Measurements from ENCODE around the gene CUEDC2. TPM values are rescaled to one million over a fixed set of nuclear protein-coding genes. Genes with fewer than 3 reads are reported as not detected.

CUEDC2 gene
- total RNA-seq, 1 donor from 2014 or later, result 118 TPM

DNA sequence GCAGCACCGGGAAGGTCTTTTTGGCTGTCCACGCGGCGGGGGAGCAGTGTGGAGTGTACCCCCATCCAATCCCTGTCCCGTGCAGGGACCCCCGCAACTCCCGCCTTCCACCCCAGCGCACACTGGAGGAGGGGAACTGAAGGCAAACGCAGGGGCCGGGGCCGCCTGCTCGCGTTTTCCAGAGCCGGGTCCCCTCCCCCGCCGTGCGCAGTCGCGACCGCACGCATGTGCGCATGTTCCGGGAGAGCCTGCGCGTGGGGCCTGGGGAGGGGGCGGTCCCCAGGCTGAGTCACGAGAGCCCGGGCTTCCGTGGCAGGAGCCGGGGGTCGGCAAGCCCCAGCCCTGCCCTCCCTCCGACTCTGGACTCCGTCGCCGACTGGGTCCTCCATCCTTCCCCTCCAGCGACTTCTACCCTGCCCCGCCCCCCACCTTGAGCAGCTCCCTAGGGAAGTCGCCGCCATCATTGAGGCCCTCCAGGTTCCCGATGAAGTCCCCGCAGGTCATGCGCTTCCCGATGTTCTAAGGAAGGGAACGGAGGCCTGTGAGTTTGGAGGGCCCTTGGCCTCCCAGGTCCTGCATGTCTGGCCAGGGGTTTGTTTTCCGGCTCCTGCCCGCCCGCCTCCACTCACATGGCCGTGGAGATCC lies 21.8 kb downstream of the CUEDC2 start:
- peaks cover 18% of the 10 kb centered on the region for H3K27me3 Mint-ChIP-seq (ENCODE audit: low read depth)
- H3K4me3 Mint-ChIP-seq, result peak overlapping the region; percentile 87
- no peak overlapping the region for H3K27ac Mint-ChIP-seq (ENCODE audit: unreplicated experiment)
- TF ChIP-seq, protein P1, sequence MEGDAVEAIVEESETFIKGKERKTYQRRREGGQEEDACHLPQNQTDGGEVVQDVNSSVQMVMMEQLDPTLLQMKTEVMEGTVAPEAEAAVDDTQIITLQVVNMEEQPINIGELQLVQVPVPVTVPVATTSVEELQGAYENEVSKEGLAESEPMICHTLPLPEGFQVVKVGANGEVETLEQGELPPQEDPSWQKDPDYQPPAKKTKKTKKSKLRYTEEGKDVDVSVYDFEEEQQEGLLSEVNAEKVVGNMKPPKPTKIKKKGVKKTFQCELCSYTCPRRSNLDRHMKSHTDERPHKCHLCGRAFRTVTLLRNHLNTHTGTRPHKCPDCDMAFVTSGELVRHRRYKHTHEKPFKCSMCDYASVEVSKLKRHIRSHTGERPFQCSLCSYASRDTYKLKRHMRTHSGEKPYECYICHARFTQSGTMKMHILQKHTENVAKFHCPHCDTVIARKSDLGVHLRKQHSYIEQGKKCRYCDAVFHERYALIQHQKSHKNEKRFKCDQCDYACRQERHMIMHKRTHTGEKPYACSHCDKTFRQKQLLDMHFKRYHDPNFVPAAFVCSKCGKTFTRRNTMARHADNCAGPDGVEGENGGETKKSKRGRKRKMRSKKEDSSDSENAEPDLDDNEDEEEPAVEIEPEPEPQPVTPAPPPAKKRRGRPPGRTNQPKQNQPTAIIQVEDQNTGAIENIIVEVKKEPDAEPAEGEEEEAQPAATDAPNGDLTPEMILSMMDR (conservative IDR thresholded peaks at IDR 0.05), result no peak
- peak; percentile 52 for DNase-seq (ENCODE audit: low read depth, low spot score)
- no peaks in the 10 kb centered on the region for H3K9me3 Mint-ChIP-seq
- H3K4me1 Mint-ChIP-seq, result peaks cover 74% of the 10 kb centered on the region
- no peaks in the 10 kb centered on the region for H3K36me3 Mint-ChIP-seq (ENCODE audit: low read depth)

DNA sequence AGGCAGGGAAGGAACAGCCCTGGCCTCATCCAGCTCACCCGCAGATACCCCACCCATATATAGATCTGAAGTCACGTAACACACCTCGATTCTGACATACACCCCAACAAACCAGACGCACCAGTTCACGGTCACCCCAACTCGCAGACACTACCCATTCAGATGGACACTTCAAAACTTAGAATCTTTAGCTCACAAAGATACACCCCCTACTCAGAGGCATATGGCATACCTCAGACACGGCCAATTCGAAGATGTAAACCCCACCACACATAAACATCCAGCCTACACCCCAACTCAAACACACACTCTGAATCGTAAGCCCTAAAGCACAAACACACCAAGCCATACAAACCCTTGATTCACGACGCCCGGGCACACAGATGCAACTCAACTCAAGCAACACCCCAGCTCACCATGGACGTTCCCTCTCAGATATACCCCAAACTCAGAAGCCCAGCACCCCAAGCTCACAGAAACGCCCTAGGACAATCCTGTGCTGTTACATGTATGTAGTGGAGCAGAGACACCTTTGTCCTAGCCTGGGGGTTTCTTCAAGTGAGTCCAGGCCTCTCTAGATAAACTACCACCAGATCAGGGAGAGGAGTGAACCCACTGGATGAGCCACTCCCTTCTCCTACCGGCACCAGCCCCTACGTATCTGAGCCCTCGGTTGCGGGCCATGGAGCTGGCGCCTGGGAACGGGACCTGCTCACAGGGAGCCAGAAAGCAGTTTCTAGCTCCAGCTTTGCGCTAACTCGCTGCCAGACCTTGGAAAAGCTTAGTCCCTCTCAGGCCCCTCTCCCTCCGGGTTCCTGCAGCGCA lies 22.6 kb downstream of the CUEDC2 start:
- Mint-ChIP-seq H3K36me3 (ENCODE audit: low read depth) (no peaks in the 10 kb centered on the region), H3K4me3 (peak overlapping the region; percentile 82), H3K4me1 (peaks cover 69% of the 10 kb centered on the region), H3K27me3 (ENCODE audit: low read depth) (peaks cover 18% of the 10 kb centered on the region), H3K9me3 (no peaks in the 10 kb centered on the region), H3K27ac (ENCODE audit: unreplicated experiment) (peak overlapping the region; percentile 10)
- DNase-seq (ENCODE audit: low read depth, low spot score), result no peak
- TF ChIP-seq, protein P1 (conservative IDR thresholded peaks at IDR 0.05), result no peak

DNA sequence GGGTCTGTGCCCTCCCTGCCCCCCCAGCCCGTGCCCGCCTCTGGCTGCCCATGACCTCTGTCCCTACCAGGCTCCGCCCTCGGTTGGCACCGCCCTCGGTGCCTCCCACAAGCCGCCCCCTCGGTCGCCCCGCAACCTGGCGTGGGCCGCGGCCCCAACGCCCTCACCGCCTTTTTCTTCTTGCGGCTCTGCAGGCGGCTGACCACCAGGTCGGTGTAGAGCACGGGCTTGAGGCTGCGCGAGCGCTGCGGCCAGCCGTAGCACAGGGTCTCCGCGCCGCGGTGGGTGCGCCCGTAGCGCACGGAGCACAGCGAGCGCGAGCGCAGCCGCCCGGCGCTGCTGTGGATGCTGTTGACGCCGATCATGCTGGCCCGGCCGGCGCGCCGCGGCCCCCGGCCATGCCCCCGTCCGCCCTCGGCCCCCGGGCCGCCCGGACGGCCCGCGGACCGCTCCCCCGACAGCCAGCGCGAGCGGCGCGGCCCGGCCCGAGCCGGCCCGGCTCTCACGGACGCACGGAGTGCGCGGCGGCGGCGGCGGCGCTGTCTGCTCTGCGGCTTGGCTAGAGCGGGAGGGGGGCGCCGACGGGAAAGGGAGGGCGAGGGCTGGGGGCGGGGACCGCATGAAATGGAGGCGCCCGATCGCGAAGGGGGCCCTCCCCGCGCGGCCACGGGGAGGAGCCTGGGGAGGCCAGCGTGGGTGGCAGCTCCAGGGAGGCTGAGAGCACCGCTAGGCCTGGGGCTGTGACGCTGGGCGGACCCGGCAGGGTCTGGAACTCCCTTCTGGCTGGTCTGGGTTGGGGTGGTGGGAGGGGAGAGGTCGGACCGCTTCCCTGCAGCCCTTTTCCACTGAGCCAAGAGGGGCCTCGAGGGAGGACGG lies 23.4 kb downstream of the CUEDC2 start:
- Mint-ChIP-seq H3K9me3 (no peaks in the 10 kb centered on the region), H3K36me3 (ENCODE audit: low read depth) (no peaks in the 10 kb centered on the region), H3K27me3 (ENCODE audit: low read depth) (peaks cover 18% of the 10 kb centered on the region), H3K4me3 (peak overlapping the region; percentile 87), H3K27ac (ENCODE audit: unreplicated experiment) (no peak overlapping the region), H3K4me1 (peaks cover 62% of the 10 kb centered on the region)
- peak; percentile 43 for DNase-seq (ENCODE audit: low read depth, low spot score)
- TF ChIP-seq, protein P1 (conservative IDR thresholded peaks at IDR 0.05), result no peak

DNA sequence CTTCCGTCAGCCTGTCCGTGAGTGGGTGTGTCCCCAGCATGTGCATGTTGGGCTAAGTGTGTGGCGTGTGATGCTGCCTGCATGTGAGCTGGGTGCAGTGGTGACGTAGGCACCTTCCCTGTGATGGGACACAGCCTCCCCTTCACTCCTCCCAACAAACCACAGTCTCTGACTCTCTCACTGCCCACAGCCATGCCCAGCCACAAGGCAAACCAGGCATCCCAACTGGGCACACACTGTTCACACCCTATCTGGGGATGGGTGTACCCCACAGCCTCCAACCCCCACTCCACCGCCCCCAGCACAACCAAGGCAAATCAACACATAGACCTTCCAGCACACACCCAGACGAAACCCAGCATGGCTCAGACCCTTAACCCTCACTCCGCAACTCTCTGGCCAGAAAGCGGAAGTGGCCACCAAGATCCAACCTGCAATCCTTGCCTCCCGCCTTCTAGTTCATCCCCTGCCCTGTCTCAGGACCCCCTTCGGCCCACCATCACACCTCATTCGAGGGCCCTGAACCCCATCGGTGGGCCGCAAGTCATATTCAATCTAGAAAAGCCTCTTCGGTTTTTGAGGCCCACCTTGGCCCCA lies 24.1 kb downstream of the CUEDC2 start:
- H3K27ac Mint-ChIP-seq (ENCODE audit: unreplicated experiment), result no peak overlapping the region
- H3K36me3 Mint-ChIP-seq (ENCODE audit: low read depth), result no peaks in the 10 kb centered on the region
- H3K4me3 Mint-ChIP-seq, result peak overlapping the region; percentile 87

More for the DNA sequence above, 24.1 kb downstream of the CUEDC2 start:
- H3K9me3 Mint-ChIP-seq, result no peaks in the 10 kb centered on the region
- TF ChIP-seq, protein P1 (conservative IDR thresholded peaks at IDR 0.05), result no peak
- peaks cover 54% of the 10 kb centered on the region for H3K4me1 Mint-ChIP-seq
- H3K27me3 Mint-ChIP-seq (ENCODE audit: low read depth), result peaks cover 18% of the 10 kb centered on the region
- DNase-seq (ENCODE audit: low read depth, low spot score), result no peak

Data from neural crest cell (in vitro differentiated cells).